ENCODE data around the gene SULT1C2. TPM values are rescaled to one million over a fixed set of nuclear protein-coding genes. Genes with fewer than 3 reads are reported as not detected.

SULT1C2 gene
- total and polyA plus RNA-seq, 10 of the 15 experiments (the other 5 are each of a cell fraction or from before 2014, with no cell fraction given), result 0.03 to 0.07 (median 0.04) TPM; not detected in 7

- in situ Hi-C loops (cut with MboI), result no loop called here
- intact Hi-C loops (cut with micrococcal nuclease; ENCODE audit: unreplicated experiment), result loop anchor here (5.0 kb wide), 2 partner anchors 93 to 283 kb away; partner anchors contain the start of gene GCC2
- TF ChIP-seq, protein P1, sequence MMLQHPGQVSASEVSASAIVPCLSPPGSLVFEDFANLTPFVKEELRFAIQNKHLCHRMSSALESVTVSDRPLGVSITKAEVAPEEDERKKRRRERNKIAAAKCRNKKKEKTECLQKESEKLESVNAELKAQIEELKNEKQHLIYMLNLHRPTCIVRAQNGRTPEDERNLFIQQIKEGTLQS (IDR thresholded peaks at IDR 0.05; ENCODE audit: borderline replicate concordance, extremely low read depth, low read depth, low read length), result no peak
- TF ChIP-seq STAT1 (conservative IDR thresholded peaks at IDR 0.05) (no peak), MYB (IDR thresholded peaks at IDR 0.05; ENCODE audit: borderline replicate concordance, low read depth, low read length) (no peak), SREBF2 (IDR thresholded peaks at IDR 0.05; ENCODE audit: low read length) (no peak)
- WGBS (ENCODE audit: insufficient coverage, insufficient replicate concordance, low lambda C conversion rate, missing lambda C conversion rate), result under 1% methylated on average over 5 of the region's 5 CpGs
- ATAC-seq (no peak), FAIRE-seq (no peak), DNase-seq (ENCODE audit: low read depth, low spot score) (no peak)
- H3K9me3 ChIP-seq (replicated peaks; ENCODE audit: control insufficient read depth, insufficient read depth, low read length), result no peaks in the 10 kb centered on the region
- H3K4me3 ChIP-seq, result no peak overlapping the region
- H3K4me2 ChIP-seq (ENCODE audit: control insufficient read depth, insufficient read depth), result no peak overlapping the region
- no peak overlapping the region for H3K27ac ChIP-seq (ENCODE audit: control insufficient read depth, insufficient read depth)
- no peaks in the 10 kb centered on the region for H3K36me3 ChIP-seq (ENCODE audit: control insufficient read depth in 2 of 2, insufficient read depth in 2 of 2, low read length in 1 of 2)
- CTCF ChIA-PET, result interaction anchor here (0.9 to 1.0 kb wide), 2 partner anchors 36 to 230 kb away, joined by 3 to 4 read pairs; no protein-coding TSS in a partner anchor
- no peaks in the 10 kb centered on the region for H4K20me1 ChIP-seq (ENCODE audit: control insufficient read depth, insufficient read depth)
- no TSS peak for BruUV-seq (replicated peaks)
- H3K4me1 ChIP-seq (ENCODE audit: control insufficient read depth, insufficient read depth, low read length), result no peaks in the 10 kb centered on the region
- H3K27me3 ChIP-seq (replicated peaks in 1 of 2; ENCODE audit: control insufficient read depth in 2 of 2, insufficient read depth in 2 of 2, low read length in 1 of 2), result no peaks in the 10 kb centered on the region; a peak in 1 of 4 replicates
- SMC1A ChIA-PET (ENCODE audit: uncharacterized antibody, unreplicated experiment), result interaction anchor here (1.0 to 1.9 kb wide), 3 partner anchors 9 to 230 kb away, joined by 3 to 7 read pairs (median 3); no protein-coding TSS in a partner anchor
- no peak overlapping the region for H2AFZ ChIP-seq (ENCODE audit: control insufficient read depth, low read depth, low read length)
- H3K79me2 ChIP-seq (ENCODE audit: control insufficient read depth, insufficient read depth, low read length), result no peaks in the 10 kb centered on the region
- no peak overlapping the region for H3K9ac ChIP-seq (ENCODE audit: control insufficient read depth, insufficient read depth, low read length)
- POLR2A ChIA-PET, result no interaction called here
- RAD21 ChIA-PET (ENCODE audit: unreplicated experiment), result interaction anchor here (1.0 to 1.1 kb wide), 2 partner anchors 10 to 230 kb away, joined by 3 read pairs; no protein-coding TSS in a partner anchor
Measured at GRCh38 chr2:108354136-108354535, 65.4 kb downstream of the SULT1C2 start.

DNA sequence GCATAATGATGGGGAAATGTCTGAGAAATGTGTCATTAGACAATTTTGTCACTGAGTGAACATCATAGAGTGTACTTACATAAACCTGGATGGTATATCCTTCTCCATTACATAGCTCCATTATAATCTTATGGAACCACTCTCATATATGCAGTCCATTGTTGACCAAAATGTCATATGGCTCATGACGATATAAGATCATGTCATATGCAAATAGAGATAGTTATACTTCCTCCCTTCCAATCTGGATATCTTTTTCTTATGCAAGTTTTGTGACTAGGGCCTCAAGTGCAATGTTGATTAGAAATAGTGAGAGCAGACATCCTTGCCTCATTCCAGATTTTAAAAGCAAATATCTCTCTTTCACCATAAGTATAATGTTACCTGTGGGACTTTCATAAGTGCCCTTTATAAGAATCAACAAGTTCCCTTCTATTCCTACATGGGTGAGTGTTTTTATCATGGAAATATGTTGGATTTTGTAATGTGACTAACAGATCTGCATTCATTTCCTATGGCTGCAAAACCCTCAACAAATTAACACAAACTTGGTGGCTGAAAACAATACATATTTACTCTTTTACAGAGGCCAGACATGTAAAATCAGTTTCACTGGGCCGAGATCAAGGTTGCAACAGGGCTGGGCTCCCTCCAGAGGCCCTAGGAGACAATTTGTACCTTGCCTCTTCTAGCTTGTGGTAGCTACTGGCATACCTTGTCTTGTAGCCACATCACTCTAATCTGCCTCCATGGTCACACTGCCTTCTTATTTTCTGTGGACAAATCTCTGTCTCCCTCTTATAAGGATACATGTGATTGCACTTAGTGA is 67.4 kb downstream of the SULT1C2 start:
- Histone ChIP-seq H3K79me2 (ENCODE audit: control insufficient read depth, insufficient read depth, low read length) (no peaks in the 10 kb centered on the region), H3K9ac (ENCODE audit: control insufficient read depth, insufficient read depth, low read length) (no peak overlapping the region), H3K27me3 (replicated peaks in 1 of 2; ENCODE audit: control insufficient read depth in 2 of 2, insufficient read depth in 2 of 2, low read length in 1 of 2) (no peaks in the 10 kb centered on the region), H3K4me1 (ENCODE audit: control insufficient read depth, insufficient read depth, low read length) (no peaks in the 10 kb centered on the region), H3K9me3 (replicated peaks; ENCODE audit: control insufficient read depth, insufficient read depth, low read length) (no peaks in the 10 kb centered on the region), H4K20me1 (ENCODE audit: control insufficient read depth, insufficient read depth) (no peaks in the 10 kb centered on the region), H2AFZ (ENCODE audit: control insufficient read depth, low read depth, low read length) (no peak overlapping the region), H3K27ac (ENCODE audit: control insufficient read depth, insufficient read depth) (no peak overlapping the region), H3K36me3 (ENCODE audit: control insufficient read depth in 2 of 2, insufficient read depth in 2 of 2, low read length in 1 of 2) (no peaks in the 10 kb centered on the region), H3K4me3 (no peak overlapping the region), H3K4me2 (ENCODE audit: control insufficient read depth, insufficient read depth) (no peak overlapping the region)
- no TSS peak for BruUV-seq (replicated peaks)
- ChIA-PET SMC1A (ENCODE audit: uncharacterized antibody, unreplicated experiment) (no interaction called here), RAD21 (ENCODE audit: unreplicated experiment) (no interaction called here), CTCF (no interaction called here), POLR2A (interaction anchor here (0.7 kb wide), 1 partner anchor 664 kb away, joined by 3 read pairs; no protein-coding TSS in a partner anchor)
- FAIRE-seq (no peak), ATAC-seq (peak; percentile 49), DNase-seq (ENCODE audit: low read depth, low spot score) (no peak)
- WGBS (ENCODE audit: insufficient coverage, insufficient replicate concordance, low lambda C conversion rate, missing lambda C conversion rate), result 20% methylated on average over 2 of the region's 2 CpGs
- in situ Hi-C loops (cut with MboI) (loop anchor here (5.0 kb wide), 1 partner anchor 226 kb away; no protein-coding TSS in a partner anchor), intact Hi-C loops (cut with micrococcal nuclease; ENCODE audit: unreplicated experiment) (no loop called here)
- no peak for TF ChIP-seq SMARCA5 (IDR thresholded peaks at IDR 0.05)
- 0 out of 2 replicates have a peak, but pooled peaks have one; percentile 30 for TF ChIP-seq ZBED1 (IDR thresholded peaks at IDR 0.05; ENCODE audit: borderline replicate concordance)
